Thymus (tissue), 11 donors: ENCODE measurements around the gene ACOT13. TPM values are rescaled to one million over a fixed set of nuclear protein-coding genes. Genes with fewer than 3 reads are reported as not detected.
A peak's percentile ranks its signal among the peaks of the same experiment; 100 is the strongest.
"Not testable (repeated sequence)": the region's sequence is repeated elsewhere in the genome, so short reads cannot be mapped to it uniquely, and the experiment has no call there.

Experiments used
- DNase-seq, 9 donors: peaks; one replicate each; pipeline ENCODE4 v3.0.0-alpha.2; 2013; ENCODE audit warnings: low spot score in 9 of 9, low read depth in 6 of 9, missing footprints in 1 of 9
- H3K27ac ChIP-seq, 2 donors: one replicate each; pipeline ENCODE4 v1.5.1; 2013; ENCODE audit warnings: control low read depth in 1 of 2, low read depth in 1 of 2, low read length in 1 of 2, mild to moderate bottlenecking in 1 of 2, moderate library complexity in 1 of 2
- H3K27me3 ChIP-seq, 2 donors: one replicate each; pipeline ENCODE4 v1.5.1; 2013; ENCODE audit warnings: low read length in 1 of 2; ENCODE audit not compliant: control insufficient read depth in 2 of 2, insufficient read depth in 1 of 2
- H3K36me3 ChIP-seq, 2 donors: one replicate each; pipeline ENCODE4 v1.5.1; 2013; ENCODE audit warnings: low read length in 1 of 2, mild to moderate bottlenecking in 1 of 2, moderate library complexity in 1 of 2; ENCODE audit not compliant: control insufficient read depth in 2 of 2, insufficient read depth in 2 of 2
- H3K4me1 ChIP-seq, 2 donors: one replicate each; pipeline ENCODE4 v1.5.1; 2013; ENCODE audit warnings: low read length in 2 of 2; ENCODE audit not compliant: control insufficient read depth in 2 of 2, insufficient read depth in 2 of 2
- H3K4me3 ChIP-seq, 2 donors: one replicate each; pipeline ENCODE4 v1.5.1; 2013; ENCODE audit warnings: low read length in 2 of 2, control low read depth in 1 of 2, mild to moderate bottlenecking in 1 of 2
- H3K9me3 ChIP-seq, 2 donors: one replicate each; pipeline ENCODE4 v1.5.1; 2013; ENCODE audit warnings: low read length in 1 of 2, mild to moderate bottlenecking in 1 of 2; ENCODE audit not compliant: control insufficient read depth in 2 of 2, insufficient read depth in 1 of 2
- WGBS: extraction: QIAGEN DNeasy Blood & Tissue Kit; methylation state at CpG from one replicate; pipeline ENCODE4 v1.1.7; 2013; 5-methylcytosine and 5-hydroxymethylcytosine counted together
- polyA plus RNA-seq: library from polyadenylated mRNA; stranded (reverse); fragments of 200-250 nt; gene quantifications from one replicate; pipeline ENCODE4 v1.2.3, GENCODE V29; 2013
- total RNA-seq: library from RNA; stranded (reverse); fragments of 120-200 nt; gene quantifications from one replicate; pipeline ENCODE4 v1.2.4, GENCODE V29; 2013
- donor health status: healthy.

The ACOT13 gene
- total and polyA plus RNA-seq, 2 donors: 24.6 to 29.4 TPM

DNA sequence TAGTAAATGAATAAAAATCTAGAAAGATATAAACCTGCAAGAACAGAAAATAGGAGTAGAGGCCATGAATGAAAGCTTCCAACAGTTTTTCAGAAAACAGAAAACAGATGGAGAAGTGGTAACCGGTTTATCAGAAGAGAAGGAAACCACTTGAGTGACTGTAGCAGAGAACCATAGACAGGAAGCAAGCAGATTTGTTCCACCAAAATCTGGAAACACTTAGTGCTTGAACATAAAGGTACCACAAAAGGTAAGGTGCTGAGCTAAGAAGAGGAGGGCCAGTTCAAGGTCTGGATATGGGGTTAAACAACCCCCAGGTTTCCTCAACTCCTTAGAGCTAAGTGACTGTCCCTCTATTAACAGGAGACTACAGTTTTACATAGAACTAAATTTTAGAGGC lies 11.7 kb upstream of the ACOT13 start:
- H3K27ac ChIP-seq: peak overlapping the region in 1 of 2 donors; percentile 12
- no peak overlapping the region for H3K4me3 ChIP-seq
- peaks cover 0 to 4% of the 10 kb centered on the region in 2 donors for H3K4me1 ChIP-seq
- H3K36me3 ChIP-seq: peaks cover 17 to 55% of the 10 kb centered on the region in 2 donors
- WGBS: 16% methylated on average over 1 of the region's 1 CpG
- no peaks in the 10 kb centered on the region for H3K27me3 ChIP-seq
- no peaks in the 10 kb centered on the region for H3K9me3 ChIP-seq
- peak in 1 of 9 donors; percentile 26 for DNase-seq

DNA sequence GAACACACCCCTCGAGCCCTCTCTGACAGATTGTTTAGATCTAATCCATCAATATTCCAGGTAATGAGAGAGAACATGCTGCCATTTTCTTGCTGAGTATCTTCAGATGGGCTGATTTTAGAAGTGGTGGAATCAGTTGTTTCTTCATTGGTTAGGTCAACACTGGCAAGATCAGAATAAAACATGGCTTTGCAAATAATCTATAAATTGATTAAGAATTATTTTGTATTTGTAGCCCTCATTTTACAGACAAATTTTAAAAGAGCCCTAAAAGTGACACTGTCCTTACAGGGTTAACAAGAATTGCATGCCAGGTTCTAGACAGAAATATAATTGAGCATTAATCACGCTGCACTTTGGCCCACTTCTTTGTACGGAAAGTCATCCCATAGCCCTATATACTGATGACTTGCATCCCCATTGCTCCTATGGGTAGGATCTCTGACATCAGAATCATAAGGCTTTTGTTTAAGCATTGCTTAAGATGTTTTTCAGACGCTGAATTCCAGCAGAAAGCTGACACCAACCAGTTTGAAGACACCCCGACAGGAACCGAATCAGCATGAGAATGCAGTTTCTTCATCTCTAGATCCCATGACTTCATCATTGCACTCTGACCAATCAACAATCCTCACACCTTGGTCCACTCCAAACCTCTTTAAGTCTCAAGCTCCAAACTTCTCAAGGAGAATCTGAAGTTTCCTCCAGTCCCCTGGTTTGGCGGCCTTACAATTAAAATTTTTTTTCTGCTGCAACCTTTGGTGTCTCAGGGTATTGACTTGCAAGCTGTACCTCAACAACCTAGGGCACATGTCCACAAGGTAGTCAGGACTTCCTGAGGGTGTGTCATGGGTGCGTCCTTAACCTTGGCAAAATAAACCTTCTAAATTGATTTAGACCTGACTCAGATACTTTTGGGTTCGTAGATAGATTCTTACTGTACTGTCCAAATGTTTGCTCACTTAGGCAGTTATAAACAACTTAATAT lies 8.0 kb upstream of the ACOT13 start:
- Histone ChIP-seq H3K36me3 (peaks cover 10 to 49% of the 10 kb centered on the region in 2 donors), H3K9me3 (no peaks in the 10 kb centered on the region), H3K27ac (no peak overlapping the region), H3K4me1 (peaks cover 3 to 4% of the 10 kb centered on the region in 2 donors), H3K4me3 (no peak overlapping the region), H3K27me3 (no peaks in the 10 kb centered on the region)
- no peak for DNase-seq
- 94% methylated on average over 9 of the region's 9 CpGs for WGBS

DNA sequence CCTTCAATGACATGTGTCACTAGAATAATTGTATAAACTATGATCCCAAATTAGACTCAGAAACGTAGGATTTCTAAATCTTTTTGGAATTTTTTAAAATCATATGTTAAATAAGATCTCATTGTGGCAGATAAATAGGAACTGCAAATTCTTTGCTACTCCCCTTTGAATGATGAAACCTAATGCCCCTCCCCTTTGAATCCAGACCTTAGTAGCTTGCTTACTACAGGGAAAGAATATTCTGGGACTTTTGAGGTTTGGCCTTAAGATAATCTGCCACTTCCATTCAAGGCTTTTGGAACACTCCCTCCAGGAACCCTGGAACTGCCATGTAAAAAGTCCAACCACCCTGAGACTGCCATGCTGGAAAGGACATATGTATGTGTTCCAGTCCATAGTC lies 7.3 kb upstream of the ACOT13 start:
- Histone ChIP-seq H3K9me3 (no peaks in the 10 kb centered on the region), H3K27me3 (no peaks in the 10 kb centered on the region), H3K27ac (no peak overlapping the region), H3K4me1 (peaks cover 3 to 4% of the 10 kb centered on the region in 2 donors), H3K36me3 (peaks cover 10 to 54% of the 10 kb centered on the region in 2 donors), H3K4me3 (no peak overlapping the region)
- no peak for DNase-seq
- WGBS: 97% methylated on average over 1 of the region's 1 CpG

DNA sequence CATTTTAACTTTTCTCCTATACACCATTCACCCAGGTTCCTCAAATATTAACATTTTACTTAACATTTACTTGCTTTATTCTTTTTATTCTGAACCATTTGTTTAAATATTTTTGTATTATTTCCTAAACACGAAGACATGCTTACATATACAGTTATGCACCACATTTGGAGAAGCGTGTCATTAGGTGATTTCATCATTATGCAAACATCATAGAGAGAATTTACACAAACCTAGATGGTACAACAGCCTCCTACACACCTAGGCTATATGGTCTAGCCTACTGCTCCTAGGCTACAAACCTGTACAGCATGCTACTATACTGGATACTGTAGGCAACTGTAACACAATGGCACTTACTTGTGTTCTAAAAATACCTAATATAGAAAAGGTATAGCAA lies 6.8 kb upstream of the ACOT13 start:
- H3K27ac ChIP-seq: no peak overlapping the region
- peaks cover 10 to 57% of the 10 kb centered on the region in 2 donors for H3K36me3 ChIP-seq

DNA sequence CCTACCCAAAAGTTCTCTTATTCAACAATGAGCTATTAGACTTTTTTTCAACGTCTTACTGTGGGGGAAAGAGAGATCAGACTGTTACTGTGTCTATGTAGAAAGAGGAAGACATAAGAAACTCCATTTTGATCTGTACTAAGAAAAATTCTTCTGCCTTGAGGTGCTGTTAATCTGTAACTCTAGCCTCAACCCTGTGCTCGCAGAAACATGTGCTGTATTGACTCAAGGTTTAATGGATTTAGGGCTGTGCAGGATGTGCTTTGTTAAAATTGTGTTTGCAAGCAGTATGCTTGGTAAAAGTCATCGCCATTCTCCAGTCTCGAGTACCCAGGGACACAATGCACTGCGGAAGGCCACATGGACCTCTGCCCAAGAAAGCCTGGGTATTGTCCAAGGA lies 5.1 kb upstream of the ACOT13 start:
- not testable (repeated sequence) for H3K4me3 ChIP-seq, H3K9me3 ChIP-seq, H3K27me3 ChIP-seq, H3K27ac ChIP-seq, DNase-seq
- Histone ChIP-seq H3K4me1 (peaks cover 7 to 13% of the 10 kb centered on the region in 2 donors), H3K36me3 (peaks cover 10 to 45% of the 10 kb centered on the region in 2 donors)
- WGBS: 97% methylated on average over 5 of the region's 5 CpGs

More for the DNA sequence above, 6.8 kb upstream of the ACOT13 start:
- no peaks in the 10 kb centered on the region for H3K27me3 ChIP-seq
- no peak for DNase-seq
- no peaks in the 10 kb centered on the region for H3K9me3 ChIP-seq
- H3K4me1 ChIP-seq: peaks cover 6 to 7% of the 10 kb centered on the region in 2 donors
- H3K4me3 ChIP-seq: no peak overlapping the region
- 96% methylated on average over 2 of the region's 2 CpGs for WGBS

DNA sequence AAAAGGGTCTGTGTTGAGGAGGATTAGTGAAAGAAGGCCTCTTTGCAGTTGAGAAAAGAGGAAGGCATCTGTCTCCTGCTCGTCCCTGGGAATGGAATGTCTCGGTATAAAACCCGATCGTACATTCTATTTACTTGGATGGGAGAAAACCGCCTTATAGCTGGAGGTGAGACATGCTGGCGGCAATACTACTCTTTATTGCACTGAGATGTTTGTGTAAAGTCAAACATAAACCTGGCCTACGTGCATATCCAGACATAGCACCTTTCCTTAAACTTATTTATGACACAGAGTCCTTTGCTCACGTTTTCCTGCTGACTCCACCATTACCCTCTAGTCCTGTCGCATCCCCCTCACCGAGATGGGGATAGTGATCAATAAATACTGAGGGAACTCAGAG lies 4.6 kb upstream of the ACOT13 start:
- H3K4me1 ChIP-seq: peaks cover 7 to 13% of the 10 kb centered on the region in 2 donors
- no peak overlapping the region for H3K4me3 ChIP-seq
- no peak overlapping the region for H3K27ac ChIP-seq
- H3K9me3 ChIP-seq: no peaks in the 10 kb centered on the region
- no peaks in the 10 kb centered on the region for H3K27me3 ChIP-seq
- 98% methylated on average over 10 of the region's 10 CpGs for WGBS
- H3K36me3 ChIP-seq: peaks cover 10 to 41% of the 10 kb centered on the region in 2 donors
- DNase-seq: no peak

DNA sequence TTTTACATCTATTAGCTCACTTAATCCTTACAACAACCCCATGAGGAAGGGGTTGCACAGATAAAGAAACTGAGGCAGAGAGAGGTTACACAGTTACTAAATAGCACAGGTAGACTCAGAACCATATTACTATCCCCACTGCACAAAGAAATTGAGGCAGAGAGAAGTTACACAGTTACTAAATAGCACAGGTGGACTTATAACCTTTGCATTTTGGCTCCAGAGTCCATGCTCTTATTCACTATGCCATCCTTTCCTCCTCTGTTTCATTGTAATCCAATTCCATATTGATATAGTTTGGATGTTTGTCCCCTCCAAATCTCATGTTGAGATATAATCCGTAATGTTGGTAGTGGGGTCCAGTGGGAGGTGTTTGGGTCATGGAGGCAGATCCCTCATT lies 3.7 kb upstream of the ACOT13 start:
- Histone ChIP-seq H3K4me3 (no peak overlapping the region), H3K27ac (no peak overlapping the region), H3K4me1 (peaks cover 15 to 16% of the 10 kb centered on the region in 2 donors), H3K36me3 (peaks cover 10 to 39% of the 10 kb centered on the region in 2 donors), H3K9me3 (peaks cover 0 to 3% of the 10 kb centered on the region in 2 donors), H3K27me3 (no peaks in the 10 kb centered on the region)
- 100% methylated on average over 1 of the region's 1 CpG for WGBS
- no peak for DNase-seq

DNA sequence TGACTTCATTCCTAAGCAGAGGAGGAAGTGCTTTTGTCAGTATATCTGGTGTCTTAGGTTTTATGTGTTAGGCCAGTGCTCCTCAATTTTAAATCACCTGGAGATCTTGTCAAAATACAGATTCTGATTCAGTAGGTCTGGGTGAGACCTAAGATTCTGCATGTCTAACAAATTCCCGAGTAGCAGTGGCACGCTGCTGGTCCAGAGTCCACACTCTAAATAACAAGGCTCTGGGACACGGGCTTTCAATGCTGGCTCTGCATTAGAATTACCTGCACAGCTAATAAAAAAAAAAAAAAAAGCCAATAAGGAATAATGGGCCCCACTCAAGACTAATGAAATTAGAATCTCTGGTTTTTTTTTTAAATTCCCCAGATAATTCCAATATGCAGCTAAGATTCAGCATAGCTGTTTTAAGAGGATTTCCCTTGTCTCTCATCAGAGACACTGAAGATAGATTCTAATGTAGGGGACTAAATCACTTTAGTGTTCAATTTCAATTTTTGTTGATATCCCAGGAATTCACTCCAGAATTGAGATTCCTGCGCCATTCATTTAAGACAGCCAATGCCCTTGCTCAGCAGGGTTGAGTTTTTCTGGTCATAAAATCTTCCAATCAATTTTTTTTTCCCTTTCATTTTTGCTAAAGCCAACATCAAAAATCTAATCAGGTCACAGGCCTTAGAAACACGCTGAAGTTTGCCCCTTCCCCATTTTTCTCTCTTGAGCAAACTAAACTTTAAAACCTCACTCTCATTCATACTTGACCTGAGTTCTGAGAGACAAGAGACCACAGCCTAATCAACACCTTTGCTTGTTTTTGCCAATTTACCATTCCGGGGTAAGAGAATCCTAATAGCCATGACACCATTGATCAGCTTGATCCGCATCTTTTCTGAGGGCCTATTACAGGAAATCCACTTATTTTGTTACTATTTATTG lies 2.6 kb upstream of the ACOT13 start:
- H3K4me3 ChIP-seq: no peak overlapping the region

More for the DNA sequence above, 2.6 kb upstream of the ACOT13 start:
- peaks cover 0 to 6% of the 10 kb centered on the region in 2 donors for H3K9me3 ChIP-seq
- peaks cover 15 to 16% of the 10 kb centered on the region in 2 donors for H3K4me1 ChIP-seq
- H3K27me3 ChIP-seq: no peaks in the 10 kb centered on the region
- H3K27ac ChIP-seq: no peak overlapping the region
- H3K36me3 ChIP-seq: peaks cover 10 to 31% of the 10 kb centered on the region in 2 donors
- 97% methylated on average over 7 of the region's 7 CpGs for WGBS
- DNase-seq: no peak
